GM18507 (cell line): ENCODE results near the gene TTLL10.

Source experiments
- DNase-seq: peaks from one replicate; pipeline ENCODE4 v3.0.0; 2011; ENCODE audit warnings: low read depth; ENCODE audit not compliant: insufficient read length; ENCODE audit errors: extremely low spot score
- FAIRE-seq: peaks from 2 replicates; lab custom pipeline; 2011; peaks lifted over from hg19 to GRCh38; lab: Jason Lieb, UNC

TTLL10 gene

GRCh38 chr1:1200876-1201810 lies 27.5 kb downstream of the TTLL10 start:
- peak; percentile 12 for FAIRE-seq
- DNase-seq: peak; percentile 54

DNA sequence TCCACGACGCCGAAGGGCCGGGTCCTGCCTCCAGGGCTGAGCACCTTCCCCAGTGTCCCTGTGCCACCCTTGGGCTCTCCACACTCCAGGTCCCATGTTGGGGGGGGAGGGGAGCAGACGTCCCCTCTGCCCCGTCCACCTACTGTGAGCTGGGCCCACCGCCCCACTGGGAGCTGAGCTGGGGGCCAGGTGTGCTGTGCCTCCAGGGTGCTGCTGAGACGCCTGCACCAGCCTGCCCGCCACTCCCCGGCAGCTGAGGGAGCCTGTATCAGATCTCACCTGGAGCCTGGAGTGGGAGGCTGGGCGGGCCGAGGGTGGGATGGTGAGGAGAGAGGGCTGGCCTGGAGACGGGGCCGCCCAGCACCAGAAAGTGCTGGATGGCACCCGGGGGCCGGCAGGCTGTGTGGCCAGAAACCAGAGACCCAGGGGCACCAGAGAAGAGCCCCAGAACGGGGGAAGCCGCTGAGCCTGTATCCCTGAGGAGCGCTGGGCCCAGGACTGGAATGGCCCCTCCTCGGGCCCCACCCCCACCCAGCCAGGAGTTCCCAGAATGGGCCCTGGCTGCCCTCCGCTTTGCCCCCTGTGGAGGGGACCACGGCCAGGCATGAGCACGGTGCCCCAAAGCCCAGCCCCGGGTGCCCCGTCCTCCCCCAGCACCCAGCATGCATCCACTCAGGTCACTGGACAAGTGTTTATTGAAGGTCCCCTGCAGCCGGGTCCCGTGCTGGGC lies 29.3 kb downstream of the TTLL10 start:
- FAIRE-seq: no peak
- no peak for DNase-seq

DNA sequence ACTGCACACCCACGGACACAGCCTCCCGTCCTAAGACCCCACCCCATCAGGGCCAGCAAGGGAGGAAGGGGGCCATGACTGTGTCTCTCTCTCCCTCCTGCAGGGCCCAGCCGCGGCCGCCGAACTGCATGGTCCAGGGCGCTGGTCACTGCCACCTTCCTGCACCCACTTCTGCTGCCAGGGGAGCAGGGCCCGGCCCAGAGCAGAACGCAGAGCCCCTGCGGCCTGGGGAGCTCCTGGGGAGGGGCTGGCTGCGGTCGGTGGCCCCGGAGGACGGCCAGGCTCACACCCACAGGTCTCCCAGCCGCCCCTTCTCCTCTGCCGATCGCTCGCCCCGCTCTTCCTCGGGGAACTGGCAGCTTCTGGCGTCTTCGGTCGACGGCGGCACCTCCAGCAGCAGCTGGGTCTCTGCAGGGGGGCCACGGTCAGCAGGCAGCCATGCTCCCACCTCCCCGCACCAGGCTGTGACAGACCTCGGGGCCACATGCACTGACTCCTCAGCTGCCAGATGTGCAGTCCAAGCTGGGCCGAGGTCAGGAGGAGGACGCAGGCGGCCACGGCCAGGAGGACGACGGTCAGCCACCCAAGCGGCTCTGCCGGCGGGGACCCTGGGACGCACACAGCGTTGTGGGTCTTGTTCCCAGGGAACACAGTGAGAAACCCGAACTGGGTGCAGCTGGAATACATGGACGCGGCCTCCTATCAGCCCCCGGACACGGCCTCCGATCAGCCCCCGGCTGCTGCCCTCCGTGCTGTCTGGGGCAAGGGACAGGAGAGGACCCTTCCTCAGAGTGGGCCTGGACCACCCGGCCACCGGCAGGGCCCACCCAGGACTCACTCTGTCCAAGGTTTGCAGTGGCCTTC lies 30.1 kb downstream of the TTLL10 start:
- FAIRE-seq (no peak), DNase-seq (no peak)

DNA sequence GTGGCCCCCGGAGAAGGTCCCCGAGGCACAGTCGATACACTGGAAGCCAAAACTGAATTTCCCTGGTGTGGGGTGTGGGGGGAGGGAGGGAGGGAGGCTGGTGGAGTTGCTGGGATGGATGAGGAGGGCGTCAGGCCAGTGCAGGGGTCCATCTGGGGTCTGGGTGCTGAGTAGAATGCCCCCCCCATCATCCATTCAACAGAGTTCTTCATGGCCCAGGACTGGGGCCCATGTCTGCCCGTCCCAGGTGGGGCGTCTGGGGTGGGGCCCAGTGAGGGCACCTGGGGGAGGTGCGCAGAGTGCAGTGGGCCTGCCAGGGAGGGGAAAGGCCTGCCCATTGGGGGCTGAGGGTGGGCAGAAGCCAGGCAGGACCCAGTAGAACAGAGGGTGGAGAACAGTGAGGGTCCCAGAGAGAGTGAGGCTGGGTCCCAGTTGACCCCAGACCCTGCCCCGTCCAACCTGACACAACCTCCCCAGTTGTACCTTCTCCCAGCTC lies 30.8 kb downstream of the TTLL10 start:
- no peak for DNase-seq
- FAIRE-seq: no peak

- no peak for DNase-seq
- FAIRE-seq: no peak
These were observed 31.5 kb downstream of the TTLL10 start for GRCh38 chr1:1204998-1205768.

GRCh38 chr1:1205769-1206375 lies 32.2 kb downstream of the TTLL10 start:
- no peak for DNase-seq
- no peak for FAIRE-seq

GRCh38 chr1:1206376-1206965 lies 32.8 kb downstream of the TTLL10 start, which contains the start of gene TNFRSF18:
TSS of gene TNFRSF18 (minus strand) at chr1:1206592. CDS start at chr1:1206571, 21 bp downstream.
- no peak for DNase-seq
- peak; percentile 67 for FAIRE-seq

GRCh38 chr1:1206966-1207531 lies 33.4 kb downstream of the TTLL10 start:
- FAIRE-seq (no peak), DNase-seq (no peak)

DNA sequence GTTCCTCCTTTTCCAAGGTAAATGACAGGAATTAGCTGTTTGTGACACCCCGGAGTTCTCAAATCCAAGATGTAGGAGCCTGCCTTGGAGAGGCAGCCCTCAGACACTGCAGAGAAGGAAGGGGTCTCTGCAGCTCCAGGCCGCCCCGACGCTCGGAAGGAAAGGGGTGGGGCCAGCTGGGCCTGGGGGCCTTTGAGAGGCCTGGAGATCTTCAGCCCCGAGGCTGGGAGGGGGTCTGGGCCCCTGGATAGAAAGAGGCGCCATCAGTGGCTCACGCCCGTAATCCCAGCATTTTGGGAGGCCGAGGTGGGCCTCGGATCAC lies 33.9 kb downstream of the TTLL10 start:
- DNase-seq (no peak), FAIRE-seq (no peak)

DNA sequence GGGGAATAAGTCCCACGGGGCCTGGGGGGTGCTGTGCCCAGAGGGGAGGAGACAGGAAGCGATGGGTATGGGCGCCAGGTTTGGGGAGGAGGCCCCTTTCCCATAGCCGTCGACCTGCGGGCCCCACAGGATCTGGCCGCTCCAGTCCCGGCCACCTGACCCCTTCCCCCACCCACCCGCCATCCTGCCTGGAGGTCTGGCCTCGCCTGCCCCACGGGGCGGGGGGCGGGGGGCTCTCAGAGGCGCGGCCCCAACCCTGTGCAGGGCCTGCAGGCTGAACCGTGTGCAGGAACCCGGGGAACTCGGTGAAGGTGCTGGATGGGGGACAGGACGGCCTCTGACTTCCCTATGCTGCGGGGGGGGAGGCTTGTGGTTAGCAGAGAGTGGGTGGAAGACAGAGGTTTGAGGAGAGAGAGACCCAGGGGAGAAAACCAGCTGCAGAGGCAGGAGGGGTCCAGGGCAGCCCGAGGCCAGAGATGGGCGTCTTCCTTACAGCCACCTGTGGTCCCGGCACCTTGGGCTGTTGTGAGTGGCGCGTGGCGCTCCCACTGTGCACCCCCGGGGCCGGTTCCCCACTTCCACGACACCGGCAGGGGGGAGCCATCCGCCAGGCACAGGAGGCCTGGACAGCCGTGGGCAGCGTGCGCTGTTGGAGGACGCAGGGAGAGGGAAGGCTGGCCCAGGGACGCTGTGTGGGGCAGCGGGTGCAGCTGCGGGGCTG lies 35.2 kb downstream of the TTLL10 start:
- DNase-seq (no peak), FAIRE-seq (no peak)

DNA sequence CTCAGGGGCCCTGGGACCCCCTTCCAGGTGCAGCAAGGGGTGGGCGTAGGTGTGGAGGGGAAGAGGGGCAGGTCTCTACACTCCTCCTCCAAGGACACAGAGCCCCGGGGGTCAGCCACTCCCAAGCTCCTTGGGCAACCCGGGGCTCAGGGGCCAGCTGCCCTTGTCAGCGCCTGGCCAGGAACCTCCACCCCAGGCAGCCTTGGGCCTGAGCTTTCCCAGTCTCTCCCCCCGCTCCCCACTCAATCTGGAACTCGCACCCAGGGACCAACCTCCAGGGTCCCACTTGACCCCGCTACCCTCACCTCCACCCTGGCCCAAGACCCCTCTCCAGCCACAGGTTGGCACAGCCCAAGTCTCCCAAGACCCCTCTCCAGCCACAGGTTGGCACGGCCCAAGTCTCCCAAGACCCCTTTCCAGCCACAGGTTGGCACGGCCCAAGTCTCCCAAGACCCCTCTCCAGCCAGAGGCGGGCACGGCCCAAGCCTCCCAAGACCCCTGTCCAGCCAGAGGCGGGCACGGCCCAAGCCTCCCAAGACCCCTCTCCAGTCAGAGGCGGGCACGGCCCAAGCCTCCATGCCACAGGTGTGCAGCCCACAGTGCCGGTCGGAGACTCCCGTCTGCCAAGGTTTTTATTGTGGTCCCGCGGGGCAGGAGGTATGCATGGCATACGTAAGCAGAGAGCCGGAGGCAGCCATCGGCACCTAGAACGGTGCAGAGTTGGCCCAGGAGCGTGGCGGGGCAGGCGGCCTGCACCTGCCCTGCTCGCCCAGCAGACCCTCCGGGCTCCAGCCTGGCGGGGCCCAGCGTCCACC lies 37.3 kb downstream of the TTLL10 start:
- no peak for DNase-seq
- FAIRE-seq: no peak

DNA sequence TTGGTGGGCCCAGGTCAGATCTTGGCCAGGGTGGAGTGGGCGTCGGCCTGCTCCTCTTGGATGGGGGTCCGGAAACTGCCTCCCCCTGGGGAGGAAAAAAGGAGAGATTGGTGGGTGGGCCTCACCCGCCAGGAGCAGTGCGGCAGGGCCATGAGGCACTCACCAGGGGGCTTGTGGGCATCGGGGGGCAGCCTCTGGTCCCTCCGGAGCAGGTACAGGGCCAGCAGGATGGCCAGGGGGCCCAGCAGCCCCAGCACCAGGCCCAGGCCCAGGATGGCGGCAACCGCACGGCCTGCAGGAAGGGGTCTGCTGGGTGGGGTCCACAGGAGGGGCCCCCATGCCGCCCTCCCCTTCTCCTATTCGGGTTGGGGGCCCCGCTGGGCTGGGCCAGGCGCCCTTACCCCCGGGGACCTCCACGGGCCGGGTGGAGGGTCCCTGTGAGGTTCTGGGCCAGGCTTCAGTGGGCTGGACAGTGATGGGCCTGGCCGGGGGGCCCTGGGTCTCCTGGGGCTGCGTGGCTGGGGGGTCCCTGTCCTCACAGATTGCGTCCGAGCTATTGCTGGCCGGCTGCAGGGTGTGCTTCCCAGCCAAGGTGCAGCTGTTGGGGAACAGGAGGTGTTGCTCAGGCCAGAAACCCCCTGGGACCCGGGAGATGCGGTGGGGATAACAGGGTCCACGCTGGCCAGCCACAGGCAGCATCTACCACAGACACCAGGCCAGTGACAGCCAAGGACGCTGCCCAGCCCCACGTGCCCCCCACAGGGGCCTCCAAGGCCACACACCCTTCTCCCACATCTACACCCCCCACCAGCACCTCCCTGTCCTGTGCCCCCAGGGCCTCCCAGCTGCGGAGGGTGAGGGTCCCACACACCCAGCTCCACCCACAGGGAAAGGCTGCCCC lies 38.1 kb downstream of the TTLL10 start:
- DNase-seq: no peak
- FAIRE-seq: no peak

- FAIRE-seq: peak; percentile 64
- DNase-seq: no peak
These were observed 39.2 kb downstream of the TTLL10 start for GRCh38 chr1:1212780-1213344.

DNA sequence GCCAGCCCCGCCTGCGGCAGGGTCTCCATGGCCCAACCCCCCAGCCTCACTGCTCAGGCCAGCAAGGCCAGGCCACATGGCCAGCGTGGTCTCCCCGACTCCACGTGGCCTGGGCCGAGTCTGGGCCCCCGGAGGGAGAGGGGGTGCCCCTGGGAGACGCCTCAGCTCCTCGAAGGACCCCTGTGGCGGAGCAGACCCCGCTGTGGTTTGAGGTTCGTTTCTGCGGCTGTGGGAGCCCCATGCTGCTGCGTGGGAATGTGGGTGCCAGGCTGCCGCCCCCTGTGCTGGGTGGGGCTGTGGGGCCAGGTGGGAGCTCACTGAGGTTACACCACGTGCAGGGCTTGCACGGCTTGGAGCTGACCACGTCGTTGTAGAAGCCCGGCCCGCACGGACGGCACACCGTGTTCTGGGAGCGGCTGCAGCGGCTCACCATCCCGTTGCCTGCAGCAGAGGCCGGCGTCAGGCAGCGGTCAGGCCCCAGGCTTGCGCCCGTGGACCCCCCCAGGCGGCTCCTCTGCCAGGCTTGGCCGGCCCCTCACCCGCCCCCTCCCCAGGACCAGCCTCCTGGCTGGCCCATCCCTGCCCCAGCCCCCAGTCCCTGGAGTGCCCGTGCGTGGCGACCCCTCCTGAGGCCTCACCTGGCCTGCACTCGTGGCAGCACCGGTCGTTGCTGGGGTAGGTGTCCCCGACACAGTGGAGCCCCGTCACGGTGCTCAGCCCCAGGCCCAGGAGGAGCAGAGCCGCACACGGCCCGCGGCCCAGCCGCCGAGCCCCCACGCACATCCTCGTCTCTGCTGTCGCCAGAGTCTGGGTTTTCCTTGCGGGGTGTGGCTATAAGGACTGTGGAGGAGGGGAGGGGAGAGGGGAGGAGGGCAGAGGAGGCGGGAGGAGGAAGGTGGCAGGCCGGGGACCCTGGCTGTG lies 39.9 kb downstream of the TTLL10 start, which contains the start of gene TNFRSF4:
TSS of gene TNFRSF4 (minus strand) at position 809 of the 921 bp plus-strand sequence. CDS start at position 783, 26 bp downstream.
- no peak for DNase-seq
- no peak for FAIRE-seq
